GM19468 (cell line): ENCODE measurements around the gene RND2.
"Not testable (repeated sequence)": the region's sequence is repeated elsewhere in the genome, so short reads cannot be mapped to it uniquely, and the experiment has no call there.

Experiments
- ATAC-seq: cut with Tn5 transposase; IDR thresholded peaks from one replicate; pipeline ENCODE4 v1.9.1; 2021; ENCODE audit warnings: mild to moderate bottlenecking, moderate library complexity, moderate number of reproducible peaks; ENCODE audit not compliant: unreplicated experiment; ENCODE audit errors: extremely low read depth

RND2 gene

DNA sequence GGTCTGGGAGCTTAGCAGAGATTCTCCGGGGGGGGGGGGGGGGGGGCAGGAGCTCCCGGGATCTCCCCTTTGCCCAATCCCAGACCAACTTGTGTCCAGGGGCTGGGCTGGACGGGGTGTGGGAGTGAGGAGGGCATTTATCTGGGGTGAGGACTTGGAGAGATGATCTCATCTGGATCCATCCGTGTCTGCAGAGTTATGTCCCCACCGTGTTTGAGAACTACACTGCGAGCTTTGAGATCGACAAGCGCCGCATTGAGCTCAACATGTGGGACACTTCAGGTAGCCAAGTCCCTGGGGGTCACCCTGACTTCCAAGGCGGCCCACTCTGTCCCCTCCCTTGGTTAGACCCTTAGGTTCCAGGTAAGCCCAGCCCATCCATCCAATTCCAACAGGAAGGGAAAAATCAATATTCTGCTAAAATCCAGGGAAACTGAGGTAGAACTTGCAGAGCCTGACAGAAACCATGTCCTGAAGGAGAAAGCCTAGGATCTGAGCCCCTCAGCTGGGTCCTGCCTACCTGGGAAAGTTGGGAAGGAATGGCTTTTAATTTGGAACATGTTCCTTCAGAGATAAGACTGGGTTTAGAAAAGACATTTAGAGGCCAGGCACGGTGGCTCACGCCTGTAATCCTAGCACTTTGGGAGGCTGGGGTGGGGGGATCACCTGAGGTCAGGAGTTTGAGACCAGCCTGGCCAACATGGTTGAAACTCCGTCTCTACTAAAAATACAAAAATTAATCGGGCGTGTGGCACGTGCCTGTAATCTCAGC, 921 bp downstream of the RND2 start:
- no peak for ATAC-seq

DNA sequence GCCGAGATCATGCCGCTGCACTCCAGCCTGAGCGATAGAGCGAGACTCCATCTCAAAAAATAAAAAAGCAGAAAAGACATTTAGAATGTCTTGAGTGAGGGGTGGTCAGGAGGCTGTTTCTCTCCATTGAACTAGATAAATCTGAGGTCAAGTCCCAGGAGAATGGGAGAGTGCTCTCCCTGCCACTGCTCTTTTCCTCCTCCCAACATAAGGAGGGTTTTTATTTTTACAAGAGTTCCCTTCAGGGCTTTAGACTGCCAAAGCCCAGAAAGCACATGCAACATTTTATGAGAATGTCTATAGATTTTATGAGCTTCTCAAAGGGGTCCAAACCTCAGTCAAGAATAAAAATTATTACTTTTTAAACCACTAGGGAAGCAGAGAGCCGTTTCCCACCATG, 1.6 kb downstream of the RND2 start:
- no peak for ATAC-seq

DNA sequence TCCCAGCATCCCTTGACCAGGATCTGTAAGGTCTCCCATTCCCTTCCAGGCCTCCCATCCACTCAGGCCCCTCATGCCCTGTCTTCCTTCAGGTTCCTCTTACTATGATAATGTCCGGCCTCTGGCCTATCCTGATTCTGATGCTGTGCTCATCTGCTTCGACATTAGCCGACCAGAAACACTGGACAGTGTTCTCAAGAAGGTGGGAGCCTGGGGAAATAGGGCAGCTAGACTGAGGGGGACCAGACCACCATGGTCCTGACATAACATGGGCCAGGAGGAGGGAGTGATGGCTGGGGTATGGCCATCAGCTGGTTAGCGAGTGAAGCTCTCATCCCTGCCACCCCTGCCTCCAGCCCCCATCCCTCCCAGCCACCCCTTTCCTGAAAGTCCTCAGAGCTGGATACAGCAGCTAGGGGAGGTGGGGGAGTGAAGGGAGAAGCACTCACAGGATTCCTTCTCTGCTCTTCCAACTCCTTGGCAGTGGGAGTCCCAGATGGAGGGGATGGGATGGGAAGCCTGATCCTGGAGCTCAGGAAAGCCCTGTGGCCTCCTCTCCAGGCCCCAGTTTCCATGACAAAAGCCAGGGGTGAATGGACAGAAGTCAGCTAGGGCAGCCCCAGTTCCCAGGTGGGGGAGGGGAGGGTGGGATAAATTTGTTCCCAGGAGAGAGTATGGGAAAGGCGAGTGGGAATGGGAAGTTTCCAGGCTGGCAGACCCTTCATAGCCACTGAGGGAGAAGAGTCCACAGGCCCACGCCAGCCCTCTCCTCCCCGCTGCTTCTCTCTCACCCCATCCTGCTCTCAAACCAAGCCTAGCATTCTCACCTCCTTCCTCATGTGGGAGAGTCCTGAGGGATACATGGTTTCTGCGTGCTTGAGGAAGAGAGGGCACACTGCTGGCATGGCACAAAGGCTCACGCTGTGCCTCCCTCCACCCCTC, 2.3 kb downstream of the RND2 start:
- ATAC-seq: no peak

DNA sequence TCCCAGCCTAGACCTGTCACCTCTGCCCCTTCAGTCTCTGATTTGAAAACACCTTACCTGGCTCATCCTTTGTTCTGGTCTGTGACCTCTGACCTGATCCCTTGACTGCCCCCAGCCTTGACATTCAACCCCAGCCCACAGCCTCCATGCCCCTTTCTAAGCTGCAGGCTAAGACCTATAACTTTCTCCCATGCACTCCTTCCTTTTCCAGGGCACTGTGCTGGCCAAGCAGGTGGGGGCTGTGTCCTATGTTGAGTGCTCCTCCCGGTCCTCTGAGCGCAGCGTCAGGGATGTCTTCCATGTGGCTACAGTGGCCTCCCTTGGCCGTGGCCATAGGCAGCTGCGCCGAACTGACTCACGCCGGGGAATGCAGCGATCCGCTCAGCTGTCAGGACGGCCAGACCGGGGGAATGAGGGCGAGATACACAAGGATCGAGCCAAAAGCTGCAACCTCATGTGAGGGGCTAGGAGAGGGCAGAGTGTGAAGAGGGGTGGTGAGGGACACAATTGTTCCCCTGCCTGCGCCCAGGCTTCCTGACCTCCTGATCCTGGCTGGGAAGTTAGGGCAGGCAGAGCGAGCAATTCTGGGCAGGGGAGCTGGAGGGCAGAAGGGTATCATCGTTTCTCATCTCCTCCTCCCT, 3.3 kb downstream of the RND2 start:
- ATAC-seq: no peak

DNA sequence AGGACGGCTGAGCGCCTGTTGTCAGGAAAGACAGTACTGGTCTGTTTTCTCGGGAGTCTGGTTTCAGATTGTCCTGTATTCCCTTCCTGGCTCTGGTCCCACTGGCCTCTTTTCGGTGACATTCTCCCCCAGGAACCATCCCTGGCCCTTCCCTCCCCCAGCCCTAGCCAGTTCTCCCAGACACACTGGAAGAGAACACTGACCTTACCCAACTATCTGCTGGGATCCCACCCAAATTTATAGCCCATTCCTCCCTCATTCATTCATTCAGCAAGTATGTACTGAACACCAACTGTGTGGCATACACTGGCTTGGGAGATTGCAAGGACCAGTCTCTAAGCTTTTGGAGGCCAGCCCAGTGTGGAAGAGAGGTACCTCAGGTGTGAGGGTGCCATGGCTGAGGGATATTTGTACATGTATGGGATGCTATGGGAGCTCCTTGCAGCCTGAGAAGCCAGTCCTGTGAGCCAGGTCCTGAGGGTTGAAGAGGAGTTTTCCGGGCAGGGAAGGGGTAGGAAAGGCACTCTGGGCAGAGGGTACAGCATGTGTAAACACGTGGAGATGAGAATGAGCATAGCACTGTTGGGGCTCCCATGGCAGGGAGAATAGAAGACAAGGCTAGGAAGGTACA, 5.2 kb downstream of the RND2 start:
- no peak for ATAC-seq

DNA sequence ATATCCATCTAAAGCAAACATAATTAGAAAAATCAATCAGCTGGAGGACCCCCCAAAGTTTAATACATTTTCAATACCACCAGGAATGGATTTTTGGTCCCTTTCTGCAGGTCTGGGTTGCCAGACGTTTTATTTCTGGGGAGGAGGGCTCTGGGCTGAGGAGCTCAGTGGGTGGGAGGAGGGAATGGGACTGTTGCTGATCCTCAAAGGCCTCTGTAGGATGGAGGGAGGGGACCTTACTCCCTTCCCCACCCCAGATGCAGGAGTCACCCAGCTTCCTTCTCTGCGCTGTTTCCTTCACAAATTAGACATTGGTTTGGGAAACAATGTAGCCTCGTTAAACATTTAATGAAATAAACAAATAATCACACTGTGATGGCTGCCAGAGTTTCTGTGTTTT, 6.6 kb downstream of the RND2 start:
- ATAC-seq: no peak

DNA sequence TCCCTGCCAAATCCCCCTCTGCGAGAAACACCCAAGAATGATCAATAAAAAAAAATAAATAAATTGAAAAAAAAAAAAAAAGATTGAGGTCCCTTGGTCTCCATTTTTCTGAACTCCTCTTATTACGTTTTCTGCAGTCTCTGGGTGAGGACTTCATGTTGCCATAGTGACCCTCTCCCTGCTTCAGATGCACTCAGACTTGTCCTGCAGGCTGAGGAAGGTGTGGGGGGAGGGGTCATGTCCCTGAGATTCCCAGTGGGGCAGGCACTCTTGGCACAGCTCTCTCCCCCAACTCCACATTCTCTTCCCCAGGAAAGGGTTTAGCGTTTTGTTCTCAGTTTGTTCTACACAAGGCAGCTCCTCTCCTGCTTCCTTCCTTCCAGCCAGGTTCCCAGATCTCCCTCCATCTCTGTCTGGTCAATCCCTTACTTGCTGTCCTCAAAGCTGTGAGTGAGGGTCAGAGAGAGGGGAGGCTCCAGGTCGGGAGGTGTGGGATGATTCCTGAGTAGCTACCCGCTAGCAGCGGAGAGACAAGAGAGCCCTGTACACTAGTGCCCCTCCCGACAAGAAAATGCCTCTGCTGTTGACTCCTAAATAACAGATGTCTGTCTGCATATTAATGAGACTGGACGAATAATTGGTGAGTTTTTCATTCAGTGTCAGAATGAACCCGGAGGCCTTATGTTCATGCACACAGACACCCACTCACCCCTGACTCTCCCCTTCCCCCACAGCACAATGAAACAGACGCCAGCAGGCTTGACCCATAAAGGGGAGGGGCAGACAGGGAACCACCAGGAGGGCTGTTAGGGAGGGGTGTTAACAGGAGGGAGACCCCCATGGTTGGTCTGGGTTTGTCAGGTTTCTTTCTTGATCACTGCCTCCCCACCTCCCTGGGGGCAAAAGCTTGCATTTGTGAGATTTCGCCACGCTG, 9.2 kb downstream of the RND2 start:
- ATAC-seq: no peak

DNA sequence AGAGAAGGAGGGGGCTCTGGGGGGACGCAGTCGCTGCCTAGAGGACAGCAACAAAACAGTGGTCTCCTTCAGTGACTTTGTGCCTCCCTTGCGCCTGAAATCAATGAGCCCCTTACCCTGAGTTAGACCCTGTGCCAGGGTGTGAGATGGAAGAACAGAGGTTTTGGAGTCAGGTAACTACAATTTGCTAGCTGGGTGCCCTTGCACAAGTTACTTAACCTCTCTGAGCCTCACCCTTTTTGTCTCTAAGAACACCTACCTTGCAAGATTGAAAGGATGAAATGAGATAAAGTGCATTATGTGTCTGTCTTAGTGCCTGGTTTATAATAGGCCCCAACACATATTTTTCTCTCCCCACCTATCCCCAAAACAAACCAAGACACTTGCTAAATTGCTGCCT, 9.9 kb downstream of the RND2 start:
- no peak for ATAC-seq

DNA sequence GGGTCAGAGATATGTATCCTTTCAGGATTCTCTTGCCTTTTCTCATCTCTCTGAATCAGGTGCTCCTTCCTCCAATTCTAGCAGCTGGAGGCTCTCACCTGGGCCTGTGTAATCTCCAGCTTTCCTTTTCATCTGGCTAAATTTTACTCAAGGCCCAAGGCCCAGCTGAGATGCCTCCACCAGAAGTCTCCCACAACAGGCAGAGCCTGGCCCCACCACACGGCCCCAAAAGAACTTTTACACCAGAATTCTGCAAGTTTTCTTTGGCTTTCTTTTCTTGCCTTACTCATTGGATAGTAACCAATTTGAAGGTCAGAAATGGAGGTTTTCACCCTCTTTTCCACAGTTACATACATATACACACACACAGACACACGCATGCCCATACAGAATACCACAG, 14.6 kb downstream of the RND2 start:
- no peak for ATAC-seq

DNA sequence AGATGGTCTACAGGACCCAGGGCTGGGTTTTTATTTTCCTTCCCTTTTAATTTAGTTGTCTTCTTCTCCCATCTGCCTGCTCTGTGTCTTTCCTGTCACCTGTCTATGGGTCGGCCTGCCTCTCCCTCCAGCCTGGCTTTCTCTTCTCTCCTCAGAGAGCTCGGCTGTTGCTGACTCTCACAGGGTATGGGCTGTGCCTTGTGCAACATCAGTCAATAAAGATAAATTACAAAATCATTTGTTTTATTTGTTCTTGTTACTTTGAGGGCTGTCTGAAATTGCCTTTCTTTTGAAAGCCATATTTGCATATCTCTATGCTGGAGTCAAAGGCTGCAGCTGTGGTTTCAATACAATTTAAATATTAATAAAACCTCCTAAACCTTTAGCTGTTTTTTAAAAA, 15.6 kb downstream of the RND2 start:
- no peak for ATAC-seq

DNA sequence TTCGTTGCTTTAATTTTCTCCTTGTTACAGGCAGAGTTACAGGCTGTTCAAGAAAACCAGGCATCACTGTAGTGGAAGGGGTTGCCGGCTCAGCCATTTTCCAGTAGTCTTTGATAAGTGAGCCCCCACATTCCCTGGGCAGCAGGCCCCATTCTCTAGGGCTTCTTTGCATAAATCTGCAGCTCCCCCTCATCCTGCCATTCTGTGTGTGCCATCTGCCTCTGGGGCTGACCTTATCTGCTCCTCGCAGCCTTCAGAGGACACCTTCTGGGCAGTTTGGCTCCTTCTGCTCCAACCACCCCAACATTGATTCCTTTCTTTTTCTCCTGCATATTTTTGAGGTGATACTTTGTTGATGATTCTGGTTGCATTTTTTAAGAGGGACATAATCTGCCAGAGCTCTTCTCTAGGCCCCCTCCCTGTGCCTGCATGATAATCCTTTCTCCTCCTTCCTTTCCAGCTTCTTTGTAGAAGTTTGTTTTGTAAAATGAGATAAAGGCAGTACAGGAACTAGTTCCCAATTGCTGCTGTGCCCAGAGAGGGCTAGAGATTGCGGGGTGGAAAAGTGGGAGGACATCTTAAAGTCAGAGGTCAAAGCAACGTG, 17.1 kb downstream of the RND2 start:
- ATAC-seq: no peak

DNA sequence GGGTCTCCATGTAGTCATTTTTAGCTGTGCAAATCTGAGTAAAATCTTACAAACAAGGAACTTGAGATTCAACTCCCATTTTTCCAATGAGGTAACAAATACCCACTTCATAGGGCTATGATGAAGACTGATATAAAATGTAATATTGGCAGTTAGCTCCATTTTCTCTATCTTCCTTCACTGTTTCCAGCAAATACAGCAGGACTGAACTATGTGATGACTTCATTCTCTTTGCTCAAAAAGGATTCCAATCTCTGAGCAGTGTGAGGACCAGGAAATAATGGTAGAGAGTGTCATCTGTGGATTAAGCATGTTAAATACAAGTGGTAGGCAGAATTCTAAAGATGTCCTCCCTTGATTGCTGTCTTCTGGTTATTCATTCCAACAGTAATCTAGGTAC, 18.3 kb downstream of the RND2 start:
- ATAC-seq: no peak

DNA sequence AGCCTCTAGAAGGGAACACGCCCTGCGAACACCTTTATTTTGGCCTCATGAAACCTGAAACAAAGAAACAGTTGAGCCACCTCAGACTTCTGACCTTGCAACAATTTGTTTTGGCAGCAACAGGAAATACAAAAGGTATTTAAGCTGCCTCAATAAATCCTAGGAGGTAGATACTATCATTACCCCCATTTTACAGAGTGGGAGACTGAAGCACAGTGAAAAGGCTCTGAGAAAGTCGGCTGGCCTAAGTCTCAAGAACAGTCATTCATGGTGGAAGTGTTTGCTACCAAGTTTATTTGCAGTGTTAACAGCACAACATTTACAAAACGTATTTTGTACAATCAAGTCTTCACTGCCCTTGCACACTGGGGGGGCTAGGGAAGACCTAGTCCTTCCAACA, 19.0 kb downstream of the RND2 start:
- no peak for ATAC-seq

DNA sequence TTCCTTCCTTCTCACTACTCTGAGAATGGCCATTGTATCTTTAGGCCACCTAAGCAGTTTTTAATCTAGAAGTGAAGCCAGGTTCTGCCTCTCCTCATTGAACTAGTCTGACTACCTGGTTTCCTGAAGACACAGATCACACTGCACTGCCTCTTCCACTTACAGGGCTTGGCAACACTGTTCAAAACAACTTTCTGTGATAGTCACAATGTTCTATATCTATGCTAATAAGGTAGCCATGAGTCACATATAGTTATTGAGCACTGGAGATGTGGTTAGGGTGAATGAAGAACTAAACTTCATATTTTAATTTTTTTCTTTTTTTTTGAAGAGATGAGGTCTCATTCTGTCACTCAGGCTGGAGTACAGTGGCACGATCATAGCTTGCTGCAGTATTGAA, 26.9 kb downstream of the RND2 start:
- no peak for ATAC-seq

DNA sequence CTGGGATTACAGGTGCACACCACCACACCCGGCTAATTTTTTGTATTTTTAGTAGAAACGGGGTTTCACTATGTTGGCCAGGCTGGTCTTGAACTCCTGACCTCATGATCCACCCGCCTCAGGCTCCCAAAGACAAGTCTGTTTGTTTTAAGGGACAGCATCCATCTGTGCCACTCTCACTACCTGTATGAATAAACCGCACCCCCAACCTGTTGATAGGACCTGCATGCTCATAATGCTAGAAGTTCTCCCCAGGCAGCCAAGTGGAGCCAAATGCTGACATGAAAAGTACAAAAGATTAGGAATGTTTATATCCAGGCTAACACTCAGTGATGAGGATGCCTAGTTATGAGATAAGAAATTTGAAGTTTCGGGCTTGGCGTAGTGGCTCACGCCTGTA, 28.0 kb downstream of the RND2 start:
- not testable (repeated sequence) for ATAC-seq

DNA sequence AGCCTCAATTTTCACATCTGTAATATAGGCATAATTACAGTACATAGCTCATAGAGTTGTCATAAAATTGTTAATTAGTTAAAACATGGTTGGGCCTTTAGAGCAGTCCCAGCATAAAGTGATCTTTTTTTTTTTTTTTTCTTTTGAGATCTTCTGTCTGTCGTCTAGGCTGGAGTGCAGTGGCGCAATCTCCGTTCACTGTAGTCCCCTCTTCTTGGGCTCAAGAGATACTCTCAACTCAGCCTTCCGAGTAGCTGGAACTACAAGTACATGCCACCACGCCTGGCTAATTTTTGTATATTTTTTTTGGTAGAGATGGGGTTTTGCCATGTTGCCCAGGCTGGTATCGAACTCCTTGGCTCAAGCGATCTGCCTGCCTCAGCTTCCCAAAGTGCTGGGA, 31.0 kb downstream of the RND2 start:
- ATAC-seq: no peak

DNA sequence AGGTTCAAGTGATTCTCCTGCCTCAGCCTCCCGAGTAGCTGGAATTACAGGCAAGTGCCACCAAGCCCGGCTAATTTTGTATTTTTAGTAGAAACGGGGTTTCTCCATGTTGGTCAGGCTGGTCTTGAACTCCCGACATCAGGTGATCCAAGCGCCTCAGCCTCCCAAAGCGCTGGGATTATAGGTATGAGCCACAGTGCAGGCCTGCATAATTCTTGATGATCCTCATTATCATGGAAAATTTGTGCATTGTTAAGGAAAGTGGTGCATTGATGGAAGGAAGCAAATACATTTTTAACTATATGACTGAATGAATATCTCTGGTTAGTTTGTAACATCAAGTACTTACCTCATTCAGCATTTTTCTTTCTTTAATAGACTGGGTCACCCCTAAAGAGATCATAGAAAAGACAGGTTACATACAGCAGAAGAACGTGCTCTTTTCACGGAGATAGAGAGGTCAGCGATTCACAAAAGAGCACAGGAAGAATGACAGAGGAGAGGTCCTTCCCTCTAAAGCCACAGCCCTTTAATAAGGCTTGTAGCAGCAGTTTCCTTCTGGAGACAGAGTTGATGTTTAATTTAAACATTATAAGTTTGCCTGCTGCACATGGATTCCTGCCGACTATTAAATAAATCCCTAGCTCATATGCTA, 38.1 kb downstream of the RND2 start:
- ATAC-seq: no peak

DNA sequence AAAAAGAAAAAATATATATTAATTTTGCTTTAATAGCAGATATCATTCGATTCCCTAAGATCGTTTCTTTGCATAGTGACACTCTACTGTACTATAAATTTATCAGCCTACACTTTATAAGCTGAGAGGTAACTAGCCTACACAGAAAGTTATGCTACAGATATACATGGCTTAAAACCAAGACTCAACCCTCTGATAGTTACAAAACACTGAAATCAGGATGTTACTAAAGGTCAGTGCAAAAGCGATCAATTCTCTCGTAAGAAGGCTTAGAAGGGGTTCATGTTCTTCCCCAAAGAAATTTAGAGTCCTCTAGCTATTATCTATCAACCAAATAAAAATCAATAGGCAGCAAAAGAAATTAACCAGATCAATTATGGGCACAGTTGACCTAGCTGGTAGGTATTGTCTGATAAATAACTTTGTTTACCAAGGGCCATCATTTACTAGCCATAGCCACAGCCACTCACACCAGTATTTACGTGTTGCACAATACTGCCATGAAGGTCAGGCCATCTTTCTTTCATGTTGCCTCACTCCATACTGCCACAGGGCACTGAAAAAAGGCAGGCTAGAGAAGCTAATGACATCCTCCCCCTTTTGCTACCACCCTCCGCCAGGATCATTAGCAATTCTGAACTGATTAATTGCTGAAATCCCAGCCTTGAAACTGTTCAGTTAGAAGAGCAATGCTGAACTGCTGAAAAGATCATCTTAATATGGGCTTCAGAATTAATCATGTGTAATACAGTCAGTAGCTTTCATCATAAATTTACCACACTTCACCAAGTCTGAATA, 43.7 kb downstream of the RND2 start:
- ATAC-seq: no peak
